Measurements from ENCODE around the gene RNF187. TPM values are rescaled to one million over a fixed set of nuclear protein-coding genes. Genes with fewer than 3 reads are reported as not detected.

Gene RNF187
- total RNA-seq, 1 experiment from 2014 or later: 141 TPM

DNA sequence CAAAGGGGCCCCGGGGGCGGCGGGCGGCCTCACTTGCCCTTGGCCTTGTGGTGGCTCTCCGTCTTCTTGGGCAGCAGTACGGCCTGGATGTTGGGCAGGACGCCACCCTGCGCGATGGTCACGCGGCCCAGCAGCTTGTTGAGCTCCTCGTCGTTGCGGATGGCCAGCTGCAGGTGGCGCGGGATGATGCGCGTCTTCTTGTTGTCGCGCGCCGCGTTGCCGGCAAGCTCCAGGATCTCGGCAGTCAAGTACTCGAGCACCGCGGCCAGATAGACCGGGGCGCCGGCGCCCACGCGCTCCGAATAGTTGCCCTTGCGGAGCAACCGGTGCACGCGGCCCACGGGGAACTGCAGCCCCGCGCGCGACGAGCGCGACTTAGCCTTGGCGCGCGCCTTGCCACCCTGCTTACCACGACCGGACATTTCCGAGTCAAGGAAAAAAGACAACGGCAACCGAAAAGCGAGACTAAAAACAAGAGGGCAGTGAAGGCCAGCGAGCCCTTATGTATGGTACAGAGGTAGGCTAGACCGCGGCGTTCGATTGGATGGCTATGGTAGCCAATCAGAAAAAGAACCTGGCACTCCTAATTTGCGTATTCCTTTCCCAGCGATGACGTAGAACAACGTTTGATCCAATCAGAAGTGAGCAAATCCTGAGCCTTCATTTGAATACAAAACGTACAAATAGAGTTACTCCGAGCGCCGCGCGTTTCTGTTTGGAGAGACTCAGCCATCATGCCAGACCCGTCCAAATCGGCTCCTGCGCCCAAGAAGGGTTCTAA is 29.6 kb upstream of the RNF187 start (continued):
- TF ChIP-seq, protein P1, sequence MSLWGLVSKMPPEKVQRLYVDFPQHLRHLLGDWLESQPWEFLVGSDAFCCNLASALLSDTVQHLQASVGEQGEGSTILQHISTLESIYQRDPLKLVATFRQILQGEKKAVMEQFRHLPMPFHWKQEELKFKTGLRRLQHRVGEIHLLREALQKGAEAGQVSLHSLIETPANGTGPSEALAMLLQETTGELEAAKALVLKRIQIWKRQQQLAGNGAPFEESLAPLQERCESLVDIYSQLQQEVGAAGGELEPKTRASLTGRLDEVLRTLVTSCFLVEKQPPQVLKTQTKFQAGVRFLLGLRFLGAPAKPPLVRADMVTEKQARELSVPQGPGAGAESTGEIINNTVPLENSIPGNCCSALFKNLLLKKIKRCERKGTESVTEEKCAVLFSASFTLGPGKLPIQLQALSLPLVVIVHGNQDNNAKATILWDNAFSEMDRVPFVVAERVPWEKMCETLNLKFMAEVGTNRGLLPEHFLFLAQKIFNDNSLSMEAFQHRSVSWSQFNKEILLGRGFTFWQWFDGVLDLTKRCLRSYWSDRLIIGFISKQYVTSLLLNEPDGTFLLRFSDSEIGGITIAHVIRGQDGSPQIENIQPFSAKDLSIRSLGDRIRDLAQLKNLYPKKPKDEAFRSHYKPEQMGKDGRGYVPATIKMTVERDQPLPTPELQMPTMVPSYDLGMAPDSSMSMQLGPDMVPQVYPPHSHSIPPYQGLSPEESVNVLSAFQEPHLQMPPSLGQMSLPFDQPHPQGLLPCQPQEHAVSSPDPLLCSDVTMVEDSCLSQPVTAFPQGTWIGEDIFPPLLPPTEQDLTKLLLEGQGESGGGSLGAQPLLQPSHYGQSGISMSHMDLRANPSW (CRISPR knock-in tag; conservative IDR thresholded peaks at IDR 0.05; ENCODE audit: low read depth): no peak
- peak; percentile 82; the same call in 1 of the 2 replicates for TF ChIP-seq FOXP1 (CRISPR knock-in tag; IDR thresholded peaks at IDR 0.05; ENCODE audit: borderline replicate concordance)
- no peak for TF ChIP-seq GTF2I (CRISPR knock-in tag; conservative IDR thresholded peaks at IDR 0.05)
- no peak for TF ChIP-seq TEAD1 (CRISPR knock-in tag; IDR thresholded peaks at IDR 0.05)
- TF ChIP-seq TCF7 (CRISPR knock-in tag; IDR thresholded peaks at IDR 0.05; ENCODE audit: low read depth): no peak
- TF ChIP-seq, protein P2, sequence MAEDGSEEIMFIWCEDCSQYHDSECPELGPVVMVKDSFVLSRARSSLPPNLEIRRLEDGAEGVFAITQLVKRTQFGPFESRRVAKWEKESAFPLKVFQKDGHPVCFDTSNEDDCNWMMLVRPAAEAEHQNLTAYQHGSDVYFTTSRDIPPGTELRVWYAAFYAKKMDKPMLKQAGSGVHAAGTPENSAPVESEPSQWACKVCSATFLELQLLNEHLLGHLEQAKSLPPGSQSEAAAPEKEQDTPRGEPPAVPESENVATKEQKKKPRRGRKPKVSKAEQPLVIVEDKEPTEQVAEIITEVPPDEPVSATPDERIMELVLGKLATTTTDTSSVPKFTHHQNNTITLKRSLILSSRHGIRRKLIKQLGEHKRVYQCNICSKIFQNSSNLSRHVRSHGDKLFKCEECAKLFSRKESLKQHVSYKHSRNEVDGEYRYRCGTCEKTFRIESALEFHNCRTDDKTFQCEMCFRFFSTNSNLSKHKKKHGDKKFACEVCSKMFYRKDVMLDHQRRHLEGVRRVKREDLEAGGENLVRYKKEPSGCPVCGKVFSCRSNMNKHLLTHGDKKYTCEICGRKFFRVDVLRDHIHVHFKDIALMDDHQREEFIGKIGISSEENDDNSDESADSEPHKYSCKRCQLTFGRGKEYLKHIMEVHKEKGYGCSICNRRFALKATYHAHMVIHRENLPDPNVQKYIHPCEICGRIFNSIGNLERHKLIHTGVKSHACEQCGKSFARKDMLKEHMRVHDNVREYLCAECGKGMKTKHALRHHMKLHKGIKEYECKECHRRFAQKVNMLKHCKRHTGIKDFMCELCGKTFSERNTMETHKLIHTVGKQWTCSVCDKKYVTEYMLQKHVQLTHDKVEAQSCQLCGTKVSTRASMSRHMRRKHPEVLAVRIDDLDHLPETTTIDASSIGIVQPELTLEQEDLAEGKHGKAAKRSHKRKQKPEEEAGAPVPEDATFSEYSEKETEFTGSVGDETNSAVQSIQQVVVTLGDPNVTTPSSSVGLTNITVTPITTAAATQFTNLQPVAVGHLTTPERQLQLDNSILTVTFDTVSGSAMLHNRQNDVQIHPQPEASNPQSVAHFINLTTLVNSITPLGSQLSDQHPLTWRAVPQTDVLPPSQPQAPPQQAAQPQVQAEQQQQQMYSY (CRISPR knock-in tag; IDR thresholded peaks at IDR 0.05): no peak
- TF ChIP-seq, protein P3, sequence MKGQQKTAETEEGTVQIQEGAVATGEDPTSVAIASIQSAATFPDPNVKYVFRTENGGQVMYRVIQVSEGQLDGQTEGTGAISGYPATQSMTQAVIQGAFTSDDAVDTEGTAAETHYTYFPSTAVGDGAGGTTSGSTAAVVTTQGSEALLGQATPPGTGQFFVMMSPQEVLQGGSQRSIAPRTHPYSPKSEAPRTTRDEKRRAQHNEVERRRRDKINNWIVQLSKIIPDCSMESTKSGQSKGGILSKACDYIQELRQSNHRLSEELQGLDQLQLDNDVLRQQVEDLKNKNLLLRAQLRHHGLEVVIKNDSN (CRISPR knock-in tag; IDR thresholded peaks at IDR 0.05): peak; percentile 85
- peak; percentile 67; the same call in 1 of the 2 replicates for TF ChIP-seq TP53 (CRISPR knock-in tag; IDR thresholded peaks at IDR 0.05)
- TF ChIP-seq, protein P4, sequence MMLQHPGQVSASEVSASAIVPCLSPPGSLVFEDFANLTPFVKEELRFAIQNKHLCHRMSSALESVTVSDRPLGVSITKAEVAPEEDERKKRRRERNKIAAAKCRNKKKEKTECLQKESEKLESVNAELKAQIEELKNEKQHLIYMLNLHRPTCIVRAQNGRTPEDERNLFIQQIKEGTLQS (CRISPR knock-in tag; conservative IDR thresholded peaks at IDR 0.05): no peak
- no peak for TF ChIP-seq KAT7 (CRISPR knock-in tag; IDR thresholded peaks at IDR 0.05; ENCODE audit: borderline replicate concordance)
- no peak for TF ChIP-seq NR2C2 (CRISPR knock-in tag; IDR thresholded peaks at IDR 0.05)
- no peak for TF ChIP-seq ELF4 (CRISPR knock-in tag; IDR thresholded peaks at IDR 0.05; ENCODE audit: low read depth)
- TF ChIP-seq, protein P5, sequence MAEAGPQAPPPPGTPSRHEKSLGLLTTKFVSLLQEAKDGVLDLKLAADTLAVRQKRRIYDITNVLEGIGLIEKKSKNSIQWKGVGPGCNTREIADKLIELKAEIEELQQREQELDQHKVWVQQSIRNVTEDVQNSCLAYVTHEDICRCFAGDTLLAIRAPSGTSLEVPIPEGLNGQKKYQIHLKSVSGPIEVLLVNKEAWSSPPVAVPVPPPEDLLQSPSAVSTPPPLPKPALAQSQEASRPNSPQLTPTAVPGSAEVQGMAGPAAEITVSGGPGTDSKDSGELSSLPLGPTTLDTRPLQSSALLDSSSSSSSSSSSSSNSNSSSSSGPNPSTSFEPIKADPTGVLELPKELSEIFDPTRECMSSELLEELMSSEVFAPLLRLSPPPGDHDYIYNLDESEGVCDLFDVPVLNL (CRISPR knock-in tag; IDR thresholded peaks at IDR 0.05; ENCODE audit: borderline replicate concordance, low read depth): no peak
- TF ChIP-seq PRRX2 (CRISPR knock-in tag; IDR thresholded peaks at IDR 0.05): peak; percentile 58; the same call in 1 of the 2 replicates
- TF ChIP-seq CREB1 (CRISPR knock-in tag; IDR thresholded peaks at IDR 0.05): no peak; the same call in 1 of the 2 replicates
- no peak for TF ChIP-seq GRHL2 (CRISPR knock-in tag; IDR thresholded peaks at IDR 0.05; ENCODE audit: insufficient replicate concordance, severe bottlenecking)
- TF ChIP-seq GABPB1 (CRISPR knock-in tag; IDR thresholded peaks at IDR 0.05): no peak
- peak; percentile 59; the same call in 1 of the 2 replicates for TF ChIP-seq CREM (CRISPR knock-in tag; IDR thresholded peaks at IDR 0.05)
- TF ChIP-seq, protein P6, sequence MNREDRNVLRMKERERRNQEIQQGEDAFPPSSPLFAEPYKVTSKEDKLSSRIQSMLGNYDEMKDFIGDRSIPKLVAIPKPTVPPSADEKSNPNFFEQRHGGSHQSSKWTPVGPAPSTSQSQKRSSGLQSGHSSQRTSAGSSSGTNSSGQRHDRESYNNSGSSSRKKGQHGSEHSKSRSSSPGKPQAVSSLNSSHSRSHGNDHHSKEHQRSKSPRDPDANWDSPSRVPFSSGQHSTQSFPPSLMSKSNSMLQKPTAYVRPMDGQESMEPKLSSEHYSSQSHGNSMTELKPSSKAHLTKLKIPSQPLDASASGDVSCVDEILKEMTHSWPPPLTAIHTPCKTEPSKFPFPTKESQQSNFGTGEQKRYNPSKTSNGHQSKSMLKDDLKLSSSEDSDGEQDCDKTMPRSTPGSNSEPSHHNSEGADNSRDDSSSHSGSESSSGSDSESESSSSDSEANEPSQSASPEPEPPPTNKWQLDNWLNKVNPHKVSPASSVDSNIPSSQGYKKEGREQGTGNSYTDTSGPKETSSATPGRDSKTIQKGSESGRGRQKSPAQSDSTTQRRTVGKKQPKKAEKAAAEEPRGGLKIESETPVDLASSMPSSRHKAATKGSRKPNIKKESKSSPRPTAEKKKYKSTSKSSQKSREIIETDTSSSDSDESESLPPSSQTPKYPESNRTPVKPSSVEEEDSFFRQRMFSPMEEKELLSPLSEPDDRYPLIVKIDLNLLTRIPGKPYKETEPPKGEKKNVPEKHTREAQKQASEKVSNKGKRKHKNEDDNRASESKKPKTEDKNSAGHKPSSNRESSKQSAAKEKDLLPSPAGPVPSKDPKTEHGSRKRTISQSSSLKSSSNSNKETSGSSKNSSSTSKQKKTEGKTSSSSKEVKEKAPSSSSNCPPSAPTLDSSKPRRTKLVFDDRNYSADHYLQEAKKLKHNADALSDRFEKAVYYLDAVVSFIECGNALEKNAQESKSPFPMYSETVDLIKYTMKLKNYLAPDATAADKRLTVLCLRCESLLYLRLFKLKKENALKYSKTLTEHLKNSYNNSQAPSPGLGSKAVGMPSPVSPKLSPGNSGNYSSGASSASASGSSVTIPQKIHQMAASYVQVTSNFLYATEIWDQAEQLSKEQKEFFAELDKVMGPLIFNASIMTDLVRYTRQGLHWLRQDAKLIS (CRISPR knock-in tag; IDR thresholded peaks at IDR 0.05; ENCODE audit: borderline replicate concordance): no peak
- TF ChIP-seq SMAD3 (CRISPR knock-in tag; IDR thresholded peaks at IDR 0.05; ENCODE audit: borderline replicate concordance): peak; percentile 77
- no peak for TF ChIP-seq NFATC4 (CRISPR knock-in tag; IDR thresholded peaks at IDR 0.05)
- TF ChIP-seq, protein P7, sequence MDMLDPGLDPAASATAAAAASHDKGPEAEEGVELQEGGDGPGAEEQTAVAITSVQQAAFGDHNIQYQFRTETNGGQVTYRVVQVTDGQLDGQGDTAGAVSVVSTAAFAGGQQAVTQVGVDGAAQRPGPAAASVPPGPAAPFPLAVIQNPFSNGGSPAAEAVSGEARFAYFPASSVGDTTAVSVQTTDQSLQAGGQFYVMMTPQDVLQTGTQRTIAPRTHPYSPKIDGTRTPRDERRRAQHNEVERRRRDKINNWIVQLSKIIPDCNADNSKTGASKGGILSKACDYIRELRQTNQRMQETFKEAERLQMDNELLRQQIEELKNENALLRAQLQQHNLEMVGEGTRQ (CRISPR knock-in tag; IDR thresholded peaks at IDR 0.05): no peak; the same call in none of the 2 replicates
- TF ChIP-seq, protein P8, sequence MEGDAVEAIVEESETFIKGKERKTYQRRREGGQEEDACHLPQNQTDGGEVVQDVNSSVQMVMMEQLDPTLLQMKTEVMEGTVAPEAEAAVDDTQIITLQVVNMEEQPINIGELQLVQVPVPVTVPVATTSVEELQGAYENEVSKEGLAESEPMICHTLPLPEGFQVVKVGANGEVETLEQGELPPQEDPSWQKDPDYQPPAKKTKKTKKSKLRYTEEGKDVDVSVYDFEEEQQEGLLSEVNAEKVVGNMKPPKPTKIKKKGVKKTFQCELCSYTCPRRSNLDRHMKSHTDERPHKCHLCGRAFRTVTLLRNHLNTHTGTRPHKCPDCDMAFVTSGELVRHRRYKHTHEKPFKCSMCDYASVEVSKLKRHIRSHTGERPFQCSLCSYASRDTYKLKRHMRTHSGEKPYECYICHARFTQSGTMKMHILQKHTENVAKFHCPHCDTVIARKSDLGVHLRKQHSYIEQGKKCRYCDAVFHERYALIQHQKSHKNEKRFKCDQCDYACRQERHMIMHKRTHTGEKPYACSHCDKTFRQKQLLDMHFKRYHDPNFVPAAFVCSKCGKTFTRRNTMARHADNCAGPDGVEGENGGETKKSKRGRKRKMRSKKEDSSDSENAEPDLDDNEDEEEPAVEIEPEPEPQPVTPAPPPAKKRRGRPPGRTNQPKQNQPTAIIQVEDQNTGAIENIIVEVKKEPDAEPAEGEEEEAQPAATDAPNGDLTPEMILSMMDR (IDR thresholded peaks at IDR 0.05): 0 out of 2 replicates have a peak, but pooled peaks have one; percentile 16

All from WTC11 (cell line).